Renal cortical epithelial cell (primary cell): ENCODE measurements around the gene VTA1. TPM values are rescaled to one million over a fixed set of nuclear protein-coding genes. Genes with fewer than 3 reads are reported as not detected.
"Not testable (repeated sequence)": the region's sequence is repeated elsewhere in the genome, so short reads cannot be mapped to it uniquely, and the experiment has no call there.

Experiments
- DNase-seq: peaks from one replicate; pipeline ENCODE4 v3.0.0-alpha.2; 2011; ENCODE audit warnings: low read depth
- total RNA-seq: library from RNA; depleted of rRNA; stranded (reverse); fragments of >200 nt; gene quantifications from 2 replicates; pipeline ENCODE4 v1.2.3, GENCODE V29; 2014

VTA1 gene
- total RNA-seq, 1 donor from 2014 or later, result 81.4 TPM

- DNase-seq, result no peak
Observed at GRCh38 chr6:142225552-142225951, 78.5 kb downstream of the VTA1 start.

- no peak for DNase-seq
Observed at GRCh38 chr6:142226731-142227130, 79.7 kb downstream of the VTA1 start.

GRCh38 chr6:142229518-142230270 lies 82.6 kb downstream of the VTA1 start:
- not testable (repeated sequence) for DNase-seq

GRCh38 chr6:142232206-142233044 lies 85.4 kb downstream of the VTA1 start:
- DNase-seq, result peak; percentile 76

DNA sequence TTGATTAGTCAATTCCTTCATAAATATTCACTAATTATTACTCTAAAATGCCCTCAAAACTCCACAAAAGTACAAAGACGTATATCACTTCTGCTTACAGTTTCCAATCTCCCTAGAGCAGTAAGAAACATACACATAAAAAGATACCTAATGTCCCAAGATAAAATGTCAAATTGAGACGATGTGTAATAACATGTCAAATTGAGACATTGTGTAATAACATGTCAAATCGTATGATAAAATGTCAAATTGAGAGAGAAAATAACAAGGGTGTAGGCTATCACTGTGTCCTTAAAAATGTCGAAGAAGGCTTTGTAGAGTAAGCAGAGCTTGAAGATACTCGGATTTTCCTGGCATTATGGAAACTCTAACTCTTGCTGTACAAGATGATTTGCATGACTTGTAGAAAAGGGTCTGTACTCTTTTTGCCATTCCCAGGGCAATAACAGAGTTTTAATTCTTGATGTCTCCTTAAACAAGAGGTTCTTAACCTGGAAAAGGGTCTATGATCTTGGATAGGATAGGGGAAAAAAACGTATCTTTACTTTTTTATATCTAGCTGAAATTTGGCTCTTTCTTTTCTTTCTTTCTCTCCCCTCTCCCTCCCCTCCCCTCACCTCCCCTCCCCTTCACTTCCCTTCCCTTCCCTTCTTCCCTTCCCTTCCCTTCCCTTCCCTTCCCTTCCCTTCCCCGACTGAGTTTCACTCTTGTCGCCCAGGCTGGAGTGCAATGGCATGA lies 87.1 kb downstream of the VTA1 start:
- no peak for DNase-seq

GRCh38 chr6:142235272-142235671 lies 88.2 kb downstream of the VTA1 start:
- no peak for DNase-seq

GRCh38 chr6:142235791-142236190 lies 88.7 kb downstream of the VTA1 start:
- no peak for DNase-seq

- no peak for DNase-seq
Observed at GRCh38 chr6:142236691-142237090, 89.6 kb downstream of the VTA1 start.

DNA sequence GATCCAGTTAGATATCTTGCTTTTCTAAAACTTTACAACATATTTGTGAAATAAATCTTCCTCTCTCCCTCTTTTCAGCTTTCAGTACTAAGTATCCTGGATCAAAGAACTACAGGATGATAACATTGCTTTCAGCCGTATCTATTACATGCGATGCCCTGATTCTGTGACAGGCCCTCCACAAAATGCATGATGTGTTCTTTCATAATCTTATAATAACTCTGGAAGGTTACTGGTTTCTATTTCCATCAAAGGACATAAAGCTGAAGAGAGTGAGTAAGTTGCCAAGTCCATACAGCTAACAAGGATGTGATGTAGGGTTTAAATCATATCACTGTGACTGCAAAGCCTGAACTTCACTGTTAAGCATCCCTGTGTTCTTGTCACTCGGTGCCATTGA lies 91.8 kb downstream of the VTA1 start:
- DNase-seq, result no peak

GRCh38 chr6:142240179-142240578 lies 93.1 kb downstream of the VTA1 start:
- no peak for DNase-seq

DNA sequence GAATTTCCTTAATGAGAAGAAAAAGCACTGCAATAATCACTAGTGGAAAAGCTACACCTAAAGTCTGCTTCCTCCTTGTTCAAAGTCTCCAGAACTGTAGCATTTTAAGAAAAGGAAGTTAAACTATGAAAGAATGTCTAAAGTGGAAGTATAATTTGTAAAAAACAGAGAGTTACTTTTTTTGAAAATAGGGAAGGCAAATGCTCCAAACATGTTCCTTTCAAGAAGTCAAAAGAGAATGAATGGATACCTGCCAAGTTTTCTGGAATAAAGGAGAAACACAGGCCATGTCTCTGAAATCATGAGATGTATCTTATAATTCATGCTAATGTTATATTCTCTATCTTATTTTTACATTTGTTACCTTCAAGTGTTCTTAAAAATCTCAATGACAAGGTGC lies 94.0 kb downstream of the VTA1 start:
- DNase-seq, result no peak

DNA sequence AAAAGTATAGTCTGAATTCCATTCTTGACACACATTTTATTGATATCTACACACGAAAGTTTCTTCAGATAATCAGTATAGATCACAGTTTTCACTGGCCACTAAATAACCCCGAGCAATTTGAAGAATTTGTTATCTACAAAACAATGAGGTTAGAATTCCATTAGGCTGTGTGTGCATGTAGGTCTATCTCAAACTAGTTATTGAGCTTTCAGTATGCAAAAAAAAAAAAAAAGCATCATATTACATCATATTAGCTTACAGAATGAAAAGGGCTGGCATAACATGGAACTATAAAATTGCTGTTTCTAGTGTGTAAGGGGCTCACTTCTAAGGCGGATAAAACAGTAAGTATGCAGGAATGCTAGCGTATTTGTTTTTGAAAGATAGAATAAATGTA lies 95.2 kb downstream of the VTA1 start:
- peak; percentile 15 for DNase-seq

- DNase-seq, result no peak
Observed at GRCh38 chr6:142246960-142247359, 99.9 kb downstream of the VTA1 start.

GRCh38 chr6:142249266-142249665 lies 102.2 kb downstream of the VTA1 start:
- DNase-seq, result no peak

DNA sequence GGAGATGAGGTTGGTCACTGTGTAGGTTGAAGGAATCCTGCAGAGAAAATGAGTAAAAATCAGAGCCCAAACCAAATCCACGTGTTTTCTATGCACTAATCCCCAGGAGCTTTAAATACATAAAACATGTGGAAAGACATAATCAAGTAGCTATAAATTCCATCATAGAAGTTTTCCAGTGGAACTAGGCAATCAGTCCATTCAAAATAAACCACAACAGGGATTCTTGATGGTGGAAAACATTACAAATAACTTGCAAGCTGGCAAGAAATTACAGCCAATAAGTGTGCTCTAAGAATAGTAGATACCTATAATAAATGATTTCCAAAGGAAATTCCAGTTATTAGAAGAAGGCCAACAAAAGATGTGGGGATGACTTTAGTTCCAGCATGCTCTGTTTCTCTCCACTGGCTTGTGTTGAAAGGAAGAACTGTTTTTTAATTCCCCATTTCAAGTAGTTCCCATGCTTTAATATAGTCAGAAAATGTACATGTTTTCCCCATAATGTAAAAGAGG lies 104.9 kb downstream of the VTA1 start:
- no peak for DNase-seq

DNA sequence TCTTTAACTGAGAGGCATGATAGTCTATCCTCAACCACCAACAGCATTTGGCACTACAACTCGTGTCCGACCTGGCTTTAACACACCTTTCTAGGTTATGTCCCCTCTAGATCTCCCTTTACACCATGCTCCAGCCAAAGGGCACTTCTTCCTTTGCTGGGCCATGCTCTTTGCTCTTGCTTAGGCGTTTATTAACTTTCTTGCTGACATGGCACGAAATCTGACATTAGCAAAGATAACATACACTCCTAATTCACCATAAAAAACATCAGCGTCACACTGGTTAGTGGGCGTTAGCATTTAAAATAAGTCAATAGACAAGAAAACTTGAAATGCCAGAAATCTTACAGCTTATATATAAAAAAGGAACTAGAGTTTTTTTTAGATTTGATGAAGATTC lies 107.5 kb downstream of the VTA1 start:
- no peak for DNase-seq

DNA sequence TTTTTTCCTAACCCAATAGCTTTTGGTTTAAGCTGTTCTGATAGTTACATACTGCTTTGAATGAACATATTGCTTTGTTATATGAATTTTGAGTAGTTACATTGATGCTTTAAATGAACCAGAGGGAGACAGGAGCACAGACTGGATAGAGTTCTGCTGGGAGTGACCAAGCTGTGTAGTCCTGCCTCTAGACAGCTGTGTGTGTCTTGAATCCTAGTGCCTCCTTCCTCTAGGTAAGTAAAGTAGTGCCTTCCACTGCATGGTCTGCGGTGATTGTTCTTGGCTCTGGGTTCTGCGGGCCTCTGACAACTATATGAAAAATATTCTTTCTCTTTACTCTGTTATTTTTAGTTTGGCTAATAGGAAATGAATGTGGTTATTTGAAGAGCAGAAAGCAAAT lies 108.7 kb downstream of the VTA1 start:
- no peak for DNase-seq

- DNase-seq, result no peak
Observed at GRCh38 chr6:142258305-142258704, 111.2 kb downstream of the VTA1 start.

- no peak for DNase-seq
Observed at GRCh38 chr6:142258757-142259156, 111.7 kb downstream of the VTA1 start.

GRCh38 chr6:142260748-142261147 lies 113.7 kb downstream of the VTA1 start:
- no peak for DNase-seq

DNA sequence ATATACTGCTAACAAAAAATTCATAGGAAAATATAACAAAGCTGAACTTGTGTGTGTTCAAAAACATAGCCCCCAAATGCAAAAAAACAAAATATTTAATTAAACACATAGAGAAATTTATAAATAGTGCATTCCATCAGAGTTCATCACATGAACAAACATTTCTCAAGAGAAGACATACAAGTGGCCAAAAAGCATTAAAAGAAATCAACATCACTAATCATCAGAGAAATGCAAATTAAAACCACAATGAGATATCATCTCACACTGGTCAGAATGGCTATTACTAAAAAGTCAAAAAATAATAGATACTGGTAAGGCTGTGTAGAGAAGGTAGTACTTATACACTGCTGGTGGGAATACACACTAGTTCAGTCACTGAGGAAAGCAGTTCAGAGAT lies 115.2 kb downstream of the VTA1 start:
- DNase-seq, result no peak

GRCh38 chr6:142265476-142265875 lies 118.4 kb downstream of the VTA1 start:
- no peak for DNase-seq
